ENCODE data around the gene WDR46. TPM values are rescaled to one million over a fixed set of nuclear protein-coding genes. Genes with fewer than 3 reads are reported as not detected.

WDR46 gene, protein sequence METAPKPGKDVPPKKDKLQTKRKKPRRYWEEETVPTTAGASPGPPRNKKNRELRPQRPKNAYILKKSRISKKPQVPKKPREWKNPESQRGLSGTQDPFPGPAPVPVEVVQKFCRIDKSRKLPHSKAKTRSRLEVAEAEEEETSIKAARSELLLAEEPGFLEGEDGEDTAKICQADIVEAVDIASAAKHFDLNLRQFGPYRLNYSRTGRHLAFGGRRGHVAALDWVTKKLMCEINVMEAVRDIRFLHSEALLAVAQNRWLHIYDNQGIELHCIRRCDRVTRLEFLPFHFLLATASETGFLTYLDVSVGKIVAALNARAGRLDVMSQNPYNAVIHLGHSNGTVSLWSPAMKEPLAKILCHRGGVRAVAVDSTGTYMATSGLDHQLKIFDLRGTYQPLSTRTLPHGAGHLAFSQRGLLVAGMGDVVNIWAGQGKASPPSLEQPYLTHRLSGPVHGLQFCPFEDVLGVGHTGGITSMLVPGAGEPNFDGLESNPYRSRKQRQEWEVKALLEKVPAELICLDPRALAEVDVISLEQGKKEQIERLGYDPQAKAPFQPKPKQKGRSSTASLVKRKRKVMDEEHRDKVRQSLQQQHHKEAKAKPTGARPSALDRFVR
- total RNA-seq, result 66.6 and 112 TPM in 2 replicates

DNA sequence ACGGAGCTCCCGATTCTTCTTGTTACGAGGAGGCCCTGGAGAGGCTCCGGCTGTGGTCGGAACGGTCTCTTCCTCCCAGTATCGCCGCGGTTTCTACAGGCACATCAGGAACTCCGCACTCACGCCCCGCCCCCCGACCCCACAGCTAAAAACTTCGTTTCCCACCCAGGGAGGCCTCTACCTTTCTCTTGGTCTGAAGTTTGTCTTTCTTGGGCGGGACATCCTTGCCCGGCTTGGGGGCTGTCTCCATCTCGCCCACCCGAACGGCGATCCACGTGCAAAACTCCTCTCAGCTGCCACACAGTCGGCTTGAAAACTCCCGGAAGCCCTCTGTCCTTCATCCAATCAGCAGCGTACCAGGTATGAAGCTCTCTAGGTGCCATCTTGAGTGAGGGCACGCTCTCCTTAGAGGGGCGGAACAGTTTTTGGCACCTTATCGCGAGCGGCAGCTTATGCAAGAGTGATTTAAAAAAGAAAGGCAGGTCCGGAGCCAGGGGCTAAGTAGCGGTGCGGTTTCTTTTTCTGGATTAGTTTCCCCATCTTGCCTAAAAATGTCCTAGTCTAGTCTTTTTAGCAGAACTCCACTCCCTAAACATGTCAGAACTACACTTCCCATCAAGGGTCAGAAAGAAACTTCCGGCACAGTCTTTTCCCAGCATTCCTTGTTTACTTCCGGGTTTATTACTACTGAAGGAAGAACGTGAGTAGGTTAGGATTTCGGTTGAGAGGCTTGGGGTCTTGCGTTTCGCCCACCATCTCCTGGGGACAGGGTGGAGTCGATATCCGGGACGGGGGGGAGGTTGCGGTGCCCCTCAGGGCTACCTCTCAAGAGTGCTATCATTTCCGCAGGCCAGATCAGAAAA, at the start of gene WDR46, which contains the start of gene PFDN6:
Gene WDR46 (minus strand): TSS at position 319 of the 863 bp plus-strand sequence. CDS start 69 bp downstream, at position 250.
Gene PFDN6 (plus strand): TSS at position 681 of the 863 bp plus-strand sequence. CDS start 256 bp downstream, outside the sequence.

DNA sequence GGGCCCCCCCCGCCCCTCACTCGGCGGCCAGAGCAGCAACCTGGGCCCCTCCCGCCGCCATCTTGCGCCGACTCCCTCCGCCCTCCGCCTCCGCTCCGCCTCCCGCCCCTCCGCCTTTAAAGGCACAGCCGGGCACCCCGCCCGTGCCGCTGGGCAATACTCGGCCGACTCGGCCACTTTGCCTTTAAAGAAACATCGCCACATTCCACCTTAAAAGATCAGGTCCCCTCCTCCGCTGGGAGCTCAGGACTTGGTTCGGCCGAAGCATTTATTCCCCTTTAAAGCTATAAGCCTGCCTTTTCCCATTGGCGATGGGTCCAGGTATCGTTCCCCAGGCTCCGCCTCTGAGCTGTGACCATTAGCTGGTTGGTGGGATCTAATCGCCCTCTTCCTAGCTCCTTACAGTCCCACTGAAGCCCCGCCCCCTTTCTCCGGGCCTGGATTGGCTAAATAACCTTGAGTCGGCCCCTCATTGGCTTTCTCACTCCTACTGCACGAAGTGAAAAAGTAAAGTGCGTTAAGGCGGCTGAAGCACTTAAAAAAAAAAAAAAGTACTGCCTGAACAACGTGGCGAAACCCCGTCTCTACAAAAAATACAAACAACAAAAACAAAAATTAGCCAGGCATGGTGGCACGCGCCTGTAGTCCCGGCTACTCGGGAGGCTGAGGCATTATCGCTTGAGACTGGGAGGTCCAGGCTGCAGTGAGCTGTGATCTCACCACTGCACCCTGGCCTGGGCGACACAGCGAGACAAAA, 28.8 kb upstream of the WDR46 start, which contains the start of gene ZBTB22:
Gene ZBTB22 (minus strand): TSS at position 76 of the 757 bp plus-strand sequence. CDS start 828 bp downstream, outside the sequence.

DNA sequence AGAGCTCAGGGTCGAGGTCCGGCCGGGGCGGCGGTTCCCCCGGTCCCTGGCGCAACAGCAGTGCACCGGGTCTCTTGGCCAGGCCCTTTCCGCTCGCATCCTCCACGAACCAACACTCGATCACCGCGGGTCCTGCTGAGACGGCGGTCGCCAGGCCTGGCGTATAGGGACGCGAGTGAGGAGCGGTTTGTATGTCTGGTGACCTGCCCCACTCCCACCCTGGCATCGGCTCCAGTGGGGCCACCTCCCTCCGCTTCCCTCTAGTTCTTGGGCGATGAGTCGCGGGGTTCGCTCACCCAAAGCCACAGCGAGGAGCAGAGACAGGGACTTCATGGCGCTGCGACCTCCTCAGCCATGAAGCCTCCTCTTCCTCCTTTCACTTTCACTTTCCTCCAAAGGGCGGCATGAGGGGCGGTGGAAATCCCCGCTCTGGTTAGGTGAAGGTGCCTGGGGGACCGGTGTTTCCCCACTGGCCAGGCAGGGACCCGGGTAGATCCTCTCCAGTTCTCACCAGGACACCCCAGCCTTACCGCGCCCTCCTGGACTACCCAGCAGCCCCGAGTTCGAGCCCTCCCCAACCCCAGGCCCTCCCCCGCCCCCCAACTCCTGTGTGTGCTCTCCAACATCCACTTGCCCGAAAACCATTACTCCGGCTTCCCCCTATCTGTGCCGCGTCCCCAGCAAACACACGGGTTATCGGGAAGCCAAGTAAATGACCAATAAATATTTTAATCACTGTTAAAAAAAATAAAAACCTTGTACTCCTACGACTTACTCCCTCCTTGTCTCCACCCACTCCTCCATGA, 24.9 kb upstream of the WDR46 start, which contains the start of gene TAPBP:
Gene TAPBP (minus strand): TSS at position 370 of the 806 bp plus-strand sequence. CDS start 37 bp downstream, at position 333.

DNA sequence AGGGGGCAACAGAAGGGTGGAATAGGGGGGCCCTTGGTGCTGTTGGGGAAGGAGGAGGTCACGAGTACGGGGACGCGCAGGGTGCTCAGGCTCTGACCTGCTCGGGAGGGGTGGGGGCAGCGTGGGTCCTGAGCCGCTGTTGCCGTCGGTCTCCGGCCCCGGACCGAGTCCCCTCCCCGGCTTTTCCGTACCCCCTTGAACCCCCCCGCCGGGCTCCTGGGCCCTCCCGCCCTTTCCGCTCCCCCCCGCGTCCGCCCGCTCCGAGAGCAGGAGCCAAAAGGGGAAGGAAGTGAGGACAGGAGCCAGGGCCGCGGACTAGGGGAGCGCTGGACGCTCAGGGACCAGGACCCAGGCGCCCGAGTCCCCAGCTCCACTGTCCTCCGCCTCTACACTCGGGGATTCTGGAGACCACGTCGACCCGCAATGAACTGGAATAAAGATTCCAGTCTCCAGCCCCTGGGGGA, 9.8 kb upstream of the WDR46 start, which contains the start of gene RGL2:
Gene RGL2 (minus strand): TSS at position 170 of the 464 bp plus-strand sequence. CDS start 332 bp downstream, outside the sequence.

DNA sequence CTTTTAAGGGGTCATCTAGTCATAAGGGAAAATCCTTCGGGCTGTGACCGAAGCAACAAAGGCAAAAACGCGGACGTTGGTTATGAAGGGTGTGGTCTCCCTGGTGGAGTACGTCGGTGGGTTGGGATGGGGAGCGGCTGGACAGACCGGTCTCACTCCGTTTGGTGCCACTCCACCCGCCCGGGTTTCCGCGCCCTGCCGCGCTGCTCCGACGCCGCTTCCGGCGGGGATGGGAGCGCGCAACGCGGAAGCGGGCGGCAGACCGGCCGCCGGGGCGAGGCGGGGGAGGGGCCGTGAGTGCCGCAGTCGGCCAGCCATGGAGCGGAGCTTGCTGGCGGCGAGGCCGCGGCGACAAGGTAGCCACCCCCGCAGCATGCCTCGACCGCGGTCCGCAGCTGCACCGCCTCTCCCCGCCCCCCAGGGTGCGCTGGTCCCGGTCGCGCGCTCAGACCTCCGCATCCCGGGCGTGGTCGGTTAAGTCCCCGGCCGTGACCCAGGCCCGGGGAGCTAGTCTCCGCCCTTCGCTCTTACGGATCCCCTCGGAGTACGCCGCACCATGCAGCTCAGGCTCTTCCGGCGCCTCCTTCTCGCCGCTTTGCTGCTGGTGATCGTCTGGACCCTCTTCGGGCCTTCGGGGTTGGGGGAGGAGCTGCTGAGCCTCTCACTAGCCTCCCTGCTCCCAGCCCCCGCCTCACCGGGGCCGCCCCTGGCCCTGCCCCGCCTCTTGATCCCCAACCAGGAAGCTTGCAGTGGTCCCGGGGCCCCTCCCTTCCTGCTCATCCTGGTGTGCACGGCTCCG, 12.0 kb downstream of the WDR46 start, which contains the start of gene B3GALT4:
Gene B3GALT4 (plus strand): TSS at position 260 of the 799 bp plus-strand sequence. CDS start 297 bp downstream, at position 557.

DNA sequence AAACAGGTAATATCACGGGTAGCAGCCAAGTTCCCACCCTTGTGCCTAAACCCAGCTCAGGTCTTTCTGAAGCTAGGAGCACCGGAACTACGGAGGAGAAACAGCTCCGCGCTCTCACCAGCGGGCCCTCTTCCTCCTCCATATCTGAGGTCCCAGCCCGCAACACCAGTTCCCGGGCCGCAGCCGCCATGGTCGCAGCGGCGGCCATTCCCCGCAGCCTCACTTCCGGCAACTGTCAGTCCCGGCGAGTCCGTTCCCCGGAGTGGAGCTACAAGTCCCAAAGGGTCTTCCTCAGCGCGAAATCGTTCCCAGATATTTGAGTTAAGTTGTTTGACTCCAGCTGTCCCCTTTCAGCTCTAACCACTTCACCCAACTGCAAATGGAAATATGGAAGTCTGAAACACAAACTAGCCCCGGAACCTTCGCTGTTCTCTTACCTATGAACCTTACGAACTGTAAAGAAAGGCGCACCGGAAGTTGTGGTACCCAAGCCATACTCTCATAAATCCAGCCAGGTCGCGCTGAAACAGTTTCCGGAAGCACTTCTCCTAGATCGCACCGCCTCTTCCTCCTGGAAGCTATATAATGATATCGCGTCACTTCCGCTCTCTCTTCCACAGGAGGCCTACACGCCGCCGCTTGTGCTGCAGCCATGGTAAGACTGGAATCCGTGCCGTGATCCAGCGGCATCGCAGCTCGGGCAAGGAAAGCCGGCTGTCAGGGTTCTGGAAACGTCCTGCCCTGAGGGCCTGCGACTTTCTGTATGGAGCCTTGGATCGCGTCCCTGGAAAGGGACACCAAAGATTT, 17.4 kb downstream of the WDR46 start, which contains the start of the genes RPS18 and VPS52:
Gene RPS18 (plus strand): TSS at position 608 of the 807 bp plus-strand sequence. CDS start 45 bp downstream, at position 653.
Gene VPS52 (minus strand): TSS at position 409 of the 807 bp plus-strand sequence. CDS start 201 bp downstream, at position 208.

Other genes with a start within 250 kb of the WDR46 start
- 2.0 and 2.8 TPM in 2 replicates for gene HLA-DPA1, start 215.6 kb downstream of the WDR46 start, total RNA-seq
- 14.3 and 20.3 TPM in 2 replicates for gene HLA-DPB1, start 213.2 kb downstream of the WDR46 start, total RNA-seq
- gene COL11A2, start 96.8 kb downstream of the WDR46 start, total RNA-seq, result 0.12 and 0.13 TPM in 2 replicates
- 25.1 and 25.2 TPM in 2 replicates for gene RXRB, start 88.6 kb downstream of the WDR46 start, total RNA-seq
- 170 and 210 TPM in 2 replicates for gene SLC39A7, start 88.4 kb downstream of the WDR46 start, total RNA-seq
- 8.6 and 12.6 TPM in 2 replicates for gene HSD17B8, start 84.6 kb downstream of the WDR46 start, total RNA-seq
- gene RING1, start 80.7 kb downstream of the WDR46 start, total RNA-seq, result 31.0 and 35.0 TPM in 2 replicates
- 45.0 and 52.2 TPM in 2 replicates for gene VPS52, start 17.4 kb downstream of the WDR46 start, total RNA-seq
- gene RPS18, start 17.2 kb downstream of the WDR46 start, total RNA-seq, result 4,494 and 5,354 TPM in 2 replicates
- gene B3GALT4, start 12.1 kb downstream of the WDR46 start, total RNA-seq, result 10.0 and 12.2 TPM in 2 replicates
- 38.6 and 53.1 TPM in 2 replicates for gene PFDN6, start 362 bp upstream of the WDR46 start, total RNA-seq
- 27.7 and 33.5 TPM in 2 replicates for gene RGL2, start 9.7 kb upstream of the WDR46 start, total RNA-seq
- 42.9 and 51.9 TPM in 2 replicates for gene TAPBP, start 24.8 kb upstream of the WDR46 start, total RNA-seq
- 22.2 and 23.8 TPM in 2 replicates for gene ZBTB22, start 28.5 kb upstream of the WDR46 start, total RNA-seq
- 56.1 and 61.8 TPM in 2 replicates for gene DAXX, start 33.7 kb upstream of the WDR46 start, total RNA-seq
- gene KIFC1, start 102.6 kb upstream of the WDR46 start, total RNA-seq, result 10.3 and 18.8 TPM in 2 replicates
- 20.1 and 21.9 TPM in 2 replicates for gene PHF1, start 121.8 kb upstream of the WDR46 start, total RNA-seq
- 133 and 181 TPM in 2 replicates for gene CUTA, start 128.9 kb upstream of the WDR46 start, total RNA-seq
- 2.4 and 4.4 TPM in 2 replicates for gene SYNGAP1, start 130.8 kb upstream of the WDR46 start, total RNA-seq
- gene ZBTB9, start 165.3 kb upstream of the WDR46 start, total RNA-seq, result 4.4 and 4.8 TPM in 2 replicates

Measured in aortic smooth muscle cell (primary cell).